ENCODE data around the gene SERPIND1.
"Not testable (repeated sequence)": the region's sequence is repeated elsewhere in the genome, so short reads cannot be mapped to it uniquely, and the experiment has no call there.

The SERPIND1 gene

DNA sequence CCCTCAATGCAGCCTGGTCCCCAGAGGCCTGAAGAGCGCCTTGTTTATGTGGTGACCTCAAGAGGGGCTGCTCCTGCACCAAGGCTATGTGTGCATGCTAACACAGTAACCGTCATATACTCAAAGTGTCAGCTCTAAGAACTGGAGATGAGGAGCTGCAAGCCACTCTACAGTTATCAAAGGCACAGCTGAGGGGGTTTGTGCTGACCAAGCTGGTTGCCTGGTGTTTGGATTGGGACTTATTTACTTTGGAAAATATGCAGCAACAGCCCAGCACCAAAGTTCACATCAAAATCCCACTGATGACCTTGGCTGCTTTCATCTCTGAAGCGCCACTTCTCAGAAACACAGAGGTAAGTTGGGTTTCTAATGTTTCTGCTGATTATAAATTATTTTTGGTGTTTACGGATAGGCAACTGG, at the start of gene SERPIND1:
Gene SERPIND1, plus strand, starts transcription at position 321 of the 420 bp plus-strand sequence. CDS start 5,200 bp downstream, outside the sequence.
- no peak for DNase-seq

DNA sequence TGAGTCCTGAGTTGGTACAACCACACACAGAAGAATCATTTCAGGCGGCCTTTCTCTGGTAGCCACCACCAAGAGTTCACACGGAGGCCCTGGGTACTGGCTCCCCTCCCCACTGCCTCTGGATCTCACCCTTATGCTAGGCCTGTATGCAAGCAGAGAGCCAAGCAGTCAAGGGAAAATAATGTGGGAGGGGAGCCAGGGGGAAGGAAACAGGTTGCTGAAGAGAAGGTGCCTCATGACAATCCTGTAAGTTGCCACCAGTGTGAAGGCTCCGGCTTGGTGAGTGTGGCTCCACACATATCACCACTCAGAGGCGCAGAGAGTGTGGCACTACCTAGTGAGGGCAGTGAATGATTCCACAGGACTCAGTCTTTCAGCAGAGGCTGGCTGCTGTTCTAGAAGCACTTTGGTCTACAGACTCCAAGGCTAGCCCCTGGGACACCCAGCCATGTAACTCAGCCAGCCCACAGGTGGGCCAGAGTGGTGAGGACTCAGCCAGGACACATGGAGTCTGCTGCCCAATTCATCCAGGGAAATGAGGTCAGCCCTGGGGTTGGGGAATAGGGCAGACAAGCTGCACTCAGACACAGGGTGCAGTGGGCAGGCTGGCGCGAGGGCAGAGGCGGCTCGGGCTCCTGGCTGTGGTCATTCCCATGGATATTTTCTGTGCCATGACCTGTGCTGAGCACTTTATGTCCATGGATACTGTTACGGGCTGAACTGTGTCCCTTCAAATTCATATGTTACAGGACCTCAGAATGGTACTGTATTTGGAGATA, 49.0 kb upstream of the SERPIND1 start:
- DNase-seq, result no peak

DNA sequence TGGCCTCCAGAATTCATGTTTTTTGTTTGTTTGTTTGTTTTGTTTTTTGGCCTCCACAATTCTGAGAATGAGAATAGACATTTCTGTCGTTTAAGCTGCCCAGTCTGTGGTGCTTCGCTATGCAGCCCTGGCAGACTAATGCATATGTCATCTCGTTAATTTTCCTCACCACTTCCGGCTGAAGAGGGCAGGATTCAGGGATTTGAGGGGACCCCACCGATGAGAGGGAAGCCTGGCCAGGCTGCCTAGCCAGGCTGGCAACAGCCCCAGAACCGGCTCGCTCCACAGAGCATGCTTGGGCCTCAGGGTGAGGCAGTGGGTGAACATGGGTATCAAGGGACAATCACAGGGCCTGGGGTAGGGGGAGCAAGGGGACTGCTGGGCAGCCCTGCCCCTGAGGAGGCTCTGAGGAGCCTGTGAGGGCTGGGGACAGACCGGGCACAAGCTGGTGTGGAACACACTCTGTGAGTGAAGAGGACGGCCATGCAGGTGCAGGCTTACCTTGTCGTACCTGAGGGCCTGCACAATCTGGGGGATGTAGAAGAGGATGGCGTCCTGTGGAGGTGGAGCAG, 47.8 kb upstream of the SERPIND1 start:
- no peak for DNase-seq

- no peak for DNase-seq
Observed at GRCh38 chr22:20727118-20728015, 46.5 kb upstream of the SERPIND1 start.

DNA sequence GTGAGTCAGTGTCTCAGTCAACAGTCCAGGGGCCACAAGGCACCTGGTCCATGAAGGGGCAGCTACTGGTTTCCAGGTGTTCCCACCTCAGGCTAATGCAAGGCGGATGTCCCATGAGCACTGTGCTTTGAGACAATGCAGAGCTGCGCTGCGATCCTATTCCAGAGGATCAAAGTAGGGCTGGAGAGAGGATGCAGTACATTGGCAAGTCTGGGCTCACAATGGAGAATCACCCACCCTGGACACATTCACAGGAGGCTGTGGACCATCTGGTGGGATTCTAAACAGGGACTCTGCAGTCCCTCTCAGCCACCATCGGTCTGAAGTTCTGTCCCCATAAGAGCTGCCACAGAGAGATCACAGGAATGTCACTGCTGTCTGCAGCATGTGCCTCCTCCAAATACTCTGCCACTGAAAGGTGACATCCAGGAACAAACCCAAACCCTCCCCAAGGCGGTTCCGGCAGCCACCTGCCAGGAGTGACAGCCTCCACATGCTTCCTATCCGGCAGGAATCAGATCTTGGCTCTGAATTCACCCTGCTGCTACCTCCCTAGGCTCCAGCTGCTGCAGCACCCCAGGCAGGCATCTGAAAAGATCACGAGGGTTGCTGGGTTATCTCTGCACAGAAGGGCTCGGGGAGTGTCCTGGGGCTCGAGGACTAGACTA, 45.3 kb upstream of the SERPIND1 start:
- no peak for DNase-seq

- no peak for DNase-seq
Observed at GRCh38 chr22:20729194-20729593, 44.7 kb upstream of the SERPIND1 start.

GRCh38 chr22:20732431-20732830, 41.5 kb upstream of the SERPIND1 start:
- DNase-seq, result not testable (repeated sequence)

GRCh38 chr22:20735356-20736162, 38.4 kb upstream of the SERPIND1 start:
- DNase-seq, result not testable (repeated sequence)

DNA sequence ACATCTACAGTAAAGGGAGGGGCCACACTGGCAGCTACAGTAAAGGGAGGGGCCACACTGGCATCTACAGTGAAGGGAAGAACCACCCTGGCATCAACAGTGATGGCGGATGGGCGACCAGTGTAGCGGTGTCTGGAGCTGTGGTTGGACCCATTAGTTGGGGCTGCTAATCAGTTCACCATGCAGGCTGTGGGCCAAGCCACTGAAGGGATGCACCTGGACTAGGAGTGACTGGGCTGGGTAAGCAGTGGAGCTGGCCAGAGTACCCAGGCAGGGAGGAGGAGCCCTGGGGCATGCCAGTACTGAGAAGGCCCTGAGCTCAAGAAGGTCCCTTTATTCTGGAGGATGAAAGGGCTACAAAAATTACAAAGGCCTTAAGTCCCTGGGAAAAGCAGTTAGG, 37.0 kb upstream of the SERPIND1 start:
- DNase-seq, result not testable (repeated sequence)

DNA sequence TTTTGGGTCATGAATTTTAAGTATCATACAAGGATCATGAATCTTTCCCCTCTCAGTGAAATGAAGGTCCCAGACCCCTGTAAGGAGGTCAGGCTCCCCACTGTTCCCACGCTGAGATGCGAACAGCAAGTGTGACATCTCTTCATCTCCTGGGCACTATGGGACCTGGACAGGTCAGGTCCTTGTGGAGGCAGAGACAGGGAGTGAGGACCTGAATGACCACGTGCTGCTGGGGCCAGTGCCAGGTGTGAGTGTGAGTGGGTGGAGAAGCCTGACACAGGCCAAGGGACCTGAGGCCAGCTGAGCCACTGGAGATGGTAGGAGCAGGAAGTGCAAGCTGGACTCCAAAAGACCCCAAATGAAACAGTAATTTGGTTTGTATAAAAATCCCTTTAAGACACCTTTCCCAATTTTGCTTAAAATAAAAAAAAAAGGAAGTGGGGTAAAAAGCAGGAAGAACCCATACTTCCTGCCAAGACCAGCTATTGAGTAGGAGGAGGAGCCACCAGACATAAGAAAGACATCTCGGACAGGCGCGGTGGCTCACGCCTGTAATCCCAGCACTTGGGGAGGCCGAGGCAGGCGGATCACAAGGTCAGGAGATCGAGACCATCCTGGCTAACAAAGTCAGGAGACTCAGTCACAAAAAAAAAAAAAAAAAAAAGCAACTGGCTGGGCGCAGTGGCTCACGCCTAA, 35.4 kb upstream of the SERPIND1 start:
- no peak for DNase-seq

GRCh38 chr22:20740222-20740951, 33.5 kb upstream of the SERPIND1 start:
- DNase-seq, result no peak

GRCh38 chr22:20741008-20741633, 32.8 kb upstream of the SERPIND1 start:
- no peak for DNase-seq

- DNase-seq, result no peak
Observed at GRCh38 chr22:20741634-20742581, 32.0 kb upstream of the SERPIND1 start.

DNA sequence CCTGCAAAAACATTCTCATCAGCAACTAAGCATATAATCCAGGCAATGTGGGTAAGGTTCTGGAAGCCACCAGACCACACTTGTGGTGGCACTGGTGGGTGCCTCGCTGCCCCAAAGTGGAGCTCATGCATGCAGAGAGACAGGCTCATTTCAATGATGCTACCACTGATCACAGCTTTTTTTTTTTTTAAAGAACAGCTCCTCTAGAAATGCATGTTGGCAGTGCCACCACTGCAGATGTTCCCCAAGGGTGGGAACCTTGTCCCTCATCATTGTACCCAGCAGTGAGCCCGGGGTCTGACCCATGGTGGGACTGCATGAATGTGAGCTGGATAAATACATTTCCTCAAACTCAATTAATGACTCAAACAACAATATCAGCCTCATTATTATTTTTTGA, 31.1 kb upstream of the SERPIND1 start:
- no peak for DNase-seq

DNA sequence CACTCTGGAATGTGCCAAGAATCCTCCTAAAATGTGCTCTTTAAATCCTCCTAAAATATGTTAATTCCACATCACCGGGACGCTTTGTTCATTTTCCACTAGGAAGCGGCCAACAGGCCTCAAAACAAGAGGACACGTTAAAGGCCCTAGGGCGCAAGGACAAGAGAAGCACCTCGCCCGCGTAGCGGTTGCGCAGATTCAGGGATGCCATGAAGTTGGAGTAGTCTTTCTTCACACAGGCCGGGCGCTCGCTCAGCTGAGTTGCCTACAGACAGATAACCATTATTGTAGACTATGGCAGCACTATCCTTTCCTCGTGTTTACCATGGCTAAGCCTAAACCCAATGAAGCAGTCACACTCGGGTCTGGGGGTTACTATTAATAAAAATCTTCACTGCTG, 29.5 kb upstream of the SERPIND1 start:
- no peak for DNase-seq

GRCh38 chr22:20745119-20745518, 28.8 kb upstream of the SERPIND1 start:
- DNase-seq, result no peak

- DNase-seq, result no peak
Observed at GRCh38 chr22:20746431-20747189, 27.3 kb upstream of the SERPIND1 start.

DNA sequence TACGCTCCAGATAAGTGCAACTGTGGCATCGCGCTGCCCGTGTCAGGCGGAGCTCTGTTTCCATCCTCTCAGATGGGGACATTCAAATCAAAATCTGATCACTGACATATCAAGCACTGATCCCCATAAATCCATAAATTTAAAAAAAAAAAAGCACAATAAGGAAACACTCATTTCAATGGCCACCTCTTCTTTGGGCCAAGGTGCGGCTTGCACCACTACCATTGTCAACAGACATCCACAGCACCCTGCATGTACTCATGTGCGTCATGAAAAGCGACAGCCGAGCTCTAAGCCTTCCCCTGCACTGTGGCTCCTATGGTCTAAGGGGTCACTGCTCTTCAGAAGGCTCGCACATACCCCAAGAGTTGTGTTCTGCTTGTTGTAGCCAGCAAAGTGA, 26.7 kb upstream of the SERPIND1 start:
- no peak for DNase-seq

All from NCI-H2081 treated with DMSO at 0.1 percent for 48 hours (cell line).